Measurements from ENCODE around the gene CHMP4B.

Gene CHMP4B

DNA sequence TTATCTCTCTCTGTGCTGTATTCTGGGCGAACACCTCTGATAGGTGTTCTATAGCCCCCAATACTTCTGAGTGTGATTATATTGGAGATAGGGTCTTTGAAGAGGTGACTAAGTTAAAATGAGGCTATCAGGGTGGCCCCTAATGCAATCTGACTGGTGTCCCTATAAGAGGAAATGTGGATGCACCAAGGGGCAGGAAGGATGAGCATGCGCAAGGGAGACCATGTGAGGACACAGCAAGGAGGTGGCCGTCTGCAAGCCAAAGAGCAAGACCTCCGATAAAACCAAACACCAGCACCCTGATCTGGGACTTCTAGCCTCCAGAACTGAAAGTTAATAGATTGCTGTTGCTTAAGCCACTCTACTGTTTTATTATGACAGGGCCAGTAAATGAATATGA, 69.2 kb downstream of the CHMP4B start:
- DNase-seq (ENCODE audit: low read depth), result no peak
- no peak overlapping the region for H3K4me3 ChIP-seq (ENCODE audit: control insufficient read depth, low read depth, low read length)
- TF ChIP-seq, protein P1, sequence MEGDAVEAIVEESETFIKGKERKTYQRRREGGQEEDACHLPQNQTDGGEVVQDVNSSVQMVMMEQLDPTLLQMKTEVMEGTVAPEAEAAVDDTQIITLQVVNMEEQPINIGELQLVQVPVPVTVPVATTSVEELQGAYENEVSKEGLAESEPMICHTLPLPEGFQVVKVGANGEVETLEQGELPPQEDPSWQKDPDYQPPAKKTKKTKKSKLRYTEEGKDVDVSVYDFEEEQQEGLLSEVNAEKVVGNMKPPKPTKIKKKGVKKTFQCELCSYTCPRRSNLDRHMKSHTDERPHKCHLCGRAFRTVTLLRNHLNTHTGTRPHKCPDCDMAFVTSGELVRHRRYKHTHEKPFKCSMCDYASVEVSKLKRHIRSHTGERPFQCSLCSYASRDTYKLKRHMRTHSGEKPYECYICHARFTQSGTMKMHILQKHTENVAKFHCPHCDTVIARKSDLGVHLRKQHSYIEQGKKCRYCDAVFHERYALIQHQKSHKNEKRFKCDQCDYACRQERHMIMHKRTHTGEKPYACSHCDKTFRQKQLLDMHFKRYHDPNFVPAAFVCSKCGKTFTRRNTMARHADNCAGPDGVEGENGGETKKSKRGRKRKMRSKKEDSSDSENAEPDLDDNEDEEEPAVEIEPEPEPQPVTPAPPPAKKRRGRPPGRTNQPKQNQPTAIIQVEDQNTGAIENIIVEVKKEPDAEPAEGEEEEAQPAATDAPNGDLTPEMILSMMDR (conservative IDR thresholded peaks at IDR 0.05; ENCODE audit: control insufficient read depth, insufficient read depth, low read depth, low read length), result no peak

DNA sequence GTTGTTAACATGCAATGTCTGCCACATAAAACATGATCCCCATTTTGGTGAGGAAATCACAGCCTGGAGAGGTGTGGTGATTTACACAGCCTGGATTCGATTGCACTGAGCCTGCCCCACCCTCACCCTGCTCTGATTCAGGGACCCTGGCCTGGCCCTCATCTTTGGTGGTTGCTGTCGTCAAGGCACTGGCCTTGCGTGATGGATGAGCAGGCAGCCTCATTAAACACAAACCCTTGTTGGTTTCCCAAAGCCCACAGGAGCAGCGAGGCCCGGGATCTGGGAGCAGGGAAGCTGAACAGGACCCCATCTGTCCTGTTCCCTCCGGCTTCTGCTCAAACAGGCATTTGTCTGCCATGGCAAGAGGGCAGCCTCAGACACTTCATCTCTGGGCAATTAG, 70.8 kb downstream of the CHMP4B start:
- TF ChIP-seq, protein P1 (conservative IDR thresholded peaks at IDR 0.05; ENCODE audit: control insufficient read depth, insufficient read depth, low read depth, low read length), result no peak
- DNase-seq (ENCODE audit: low read depth), result no peak
- no peak overlapping the region for H3K4me3 ChIP-seq (ENCODE audit: control insufficient read depth, low read depth, low read length)

DNA sequence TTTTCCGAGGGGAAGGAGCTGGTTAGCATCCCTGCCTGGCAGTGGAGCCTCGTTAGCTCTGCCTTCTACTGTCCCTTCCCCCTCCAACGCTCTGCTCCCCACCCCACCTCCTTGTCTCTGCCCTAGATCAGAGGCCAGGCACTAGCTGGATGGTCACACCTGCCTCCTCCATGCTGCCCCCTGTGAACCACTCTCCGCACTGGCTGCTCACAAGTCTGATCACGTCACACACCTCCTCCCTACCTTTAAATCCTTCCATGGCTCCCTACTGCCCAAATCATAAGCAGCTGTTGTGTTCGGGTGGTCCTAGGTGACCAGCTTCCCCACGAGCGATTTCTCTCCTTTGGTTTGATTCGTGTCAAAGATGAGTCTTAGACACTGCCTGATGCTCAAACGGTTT, 71.3 kb downstream of the CHMP4B start:
- no peak overlapping the region for H3K4me3 ChIP-seq (ENCODE audit: control insufficient read depth, low read depth, low read length)
- TF ChIP-seq, protein P1 (conservative IDR thresholded peaks at IDR 0.05; ENCODE audit: control insufficient read depth, insufficient read depth, low read depth, low read length), result no peak
- no peak for DNase-seq (ENCODE audit: low read depth)

DNA sequence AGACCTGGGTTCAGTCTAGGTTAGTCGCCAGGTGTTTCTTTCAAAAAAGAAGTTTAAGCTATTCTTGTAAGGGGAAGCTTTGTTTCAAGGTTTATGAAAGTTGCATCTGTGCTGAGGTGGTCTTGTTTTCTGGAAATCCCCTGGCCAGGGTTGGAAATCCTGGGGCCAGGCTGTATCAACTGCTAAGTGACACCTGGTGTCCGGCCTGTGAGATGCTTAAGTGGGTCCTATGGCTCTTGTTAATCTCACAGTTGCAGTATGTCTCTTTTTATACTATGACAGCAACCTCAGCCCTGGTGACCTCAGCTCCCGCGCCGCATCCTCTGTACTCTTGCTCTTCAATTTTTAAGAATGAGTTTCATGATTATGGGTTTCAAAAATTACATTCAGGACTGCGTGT, 72.0 kb downstream of the CHMP4B start:
- no peak for DNase-seq (ENCODE audit: low read depth)
- TF ChIP-seq, protein P1 (conservative IDR thresholded peaks at IDR 0.05; ENCODE audit: control insufficient read depth, insufficient read depth, low read depth, low read length), result no peak
- no peak overlapping the region for H3K4me3 ChIP-seq (ENCODE audit: control insufficient read depth, low read depth, low read length)

DNA sequence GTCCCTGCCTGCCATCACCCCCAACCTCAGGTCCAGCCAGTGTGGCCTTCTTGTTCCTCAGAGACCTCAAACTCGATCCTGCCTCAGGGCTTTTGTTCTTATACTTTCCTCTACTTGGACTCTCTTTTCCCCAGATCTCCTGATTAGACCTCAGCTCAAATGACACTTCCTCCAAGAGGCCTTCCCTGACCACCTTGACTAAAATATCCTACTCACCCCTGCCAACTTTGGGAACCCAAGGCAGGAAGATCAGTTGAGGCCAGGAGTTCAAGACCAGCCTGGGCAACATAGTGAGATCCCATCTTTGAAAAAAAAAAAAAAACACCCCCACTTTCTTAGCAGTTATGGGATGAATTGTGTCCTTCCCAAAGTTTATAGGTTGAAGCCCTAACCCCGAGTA, 73.5 kb downstream of the CHMP4B start:
- TF ChIP-seq, protein P1 (conservative IDR thresholded peaks at IDR 0.05; ENCODE audit: control insufficient read depth, insufficient read depth, low read depth, low read length), result no peak
- no peak for DNase-seq (ENCODE audit: low read depth)
- no peak overlapping the region for H3K4me3 ChIP-seq (ENCODE audit: control insufficient read depth, low read depth, low read length)

DNA sequence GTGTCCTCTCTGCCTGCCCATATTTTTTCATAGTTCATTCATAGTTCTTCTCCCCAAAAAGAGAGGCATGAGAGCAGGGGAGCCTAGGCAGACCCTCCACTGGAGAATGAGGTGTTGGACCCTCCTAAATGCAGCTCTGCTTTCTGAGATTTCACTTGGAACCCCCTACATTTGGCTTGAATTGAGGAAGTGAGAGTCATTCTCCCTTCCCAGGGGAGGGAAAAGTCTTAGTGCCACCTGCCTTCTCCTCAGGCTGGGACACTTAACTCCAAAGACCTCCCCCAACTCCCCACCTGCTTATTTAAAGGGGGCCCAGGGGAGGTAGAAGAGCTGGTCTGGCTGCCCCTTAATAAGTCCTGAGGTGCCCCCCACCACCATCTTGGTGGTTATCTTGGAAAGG, 78.2 kb downstream of the CHMP4B start:
- DNase-seq (ENCODE audit: low read depth), result no peak
- no peak overlapping the region for H3K4me3 ChIP-seq (ENCODE audit: control insufficient read depth, low read depth, low read length)
- TF ChIP-seq, protein P1 (conservative IDR thresholded peaks at IDR 0.05; ENCODE audit: control insufficient read depth, insufficient read depth, low read depth, low read length), result no peak

DNA sequence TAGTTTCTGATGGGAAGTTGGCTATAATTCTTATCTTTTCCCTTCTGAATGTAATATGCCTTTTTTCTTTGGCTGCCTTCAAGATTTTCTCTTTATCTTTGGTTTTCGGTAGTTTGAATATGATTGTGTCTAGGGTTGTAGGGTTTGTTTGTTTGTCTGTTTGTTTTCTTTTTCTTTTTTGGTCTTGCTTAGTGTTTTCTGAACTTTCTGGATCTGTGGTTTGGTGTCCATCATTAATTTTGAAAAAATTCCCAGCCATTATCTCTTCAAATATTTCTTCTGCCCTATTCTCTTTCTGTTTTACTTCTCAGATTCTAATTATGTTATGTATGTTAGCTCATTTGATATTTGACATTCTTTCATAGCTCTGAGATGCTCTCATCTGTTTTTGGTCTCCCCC, 79.4 kb downstream of the CHMP4B start:
- TF ChIP-seq, protein P1 (conservative IDR thresholded peaks at IDR 0.05; ENCODE audit: control insufficient read depth, insufficient read depth, low read depth, low read length), result no peak
- no peak for DNase-seq (ENCODE audit: low read depth)
- no peak overlapping the region for H3K4me3 ChIP-seq (ENCODE audit: control insufficient read depth, low read depth, low read length)
